NCI-H510A (cell line): Measurements from ENCODE around the gene CTTN.

Experiments used
- DNase-seq: peaks from one replicate; lab custom pipeline; 2025; lab: John Stamatoyannopoulos, UW

The CTTN gene

GRCh38 chr11:70477176-70477575 lies 78.8 kb downstream of the CTTN start:
- no peak for DNase-seq

- DNase-seq: no peak
Measured at GRCh38 chr11:70477609-70478008, 79.3 kb downstream of the CTTN start.

- DNase-seq: no peak
Measured at GRCh38 chr11:70478166-70478890, 80.0 kb downstream of the CTTN start.

- DNase-seq: no peak
Measured at GRCh38 chr11:70480711-70481110, 82.4 kb downstream of the CTTN start.

GRCh38 chr11:70481625-70482528 lies 83.5 kb downstream of the CTTN start:
- DNase-seq: no peak

- no peak for DNase-seq
Measured at GRCh38 chr11:70482529-70482917, 84.2 kb downstream of the CTTN start.

- no peak for DNase-seq
Measured at GRCh38 chr11:70483077-70483861, 84.9 kb downstream of the CTTN start.

GRCh38 chr11:70483917-70484316 lies 85.6 kb downstream of the CTTN start:
- DNase-seq: no peak

- no peak for DNase-seq
Measured at GRCh38 chr11:70485326-70486025, 87.1 kb downstream of the CTTN start.

GRCh38 chr11:70486026-70486415 lies 87.7 kb downstream of the CTTN start:
- DNase-seq: no peak
